HG03064 (cell line): Measurements from ENCODE around the gene LSP1.
"Not testable (repeated sequence)": the region's sequence is repeated elsewhere in the genome, so short reads cannot be mapped to it uniquely, and the experiment has no call there.

Experiments
- ATAC-seq: cut with Tn5 transposase; IDR thresholded peaks from one replicate; pipeline ENCODE4 v1.9.1; 2021; ENCODE audit warnings: low read depth; ENCODE audit not compliant: unreplicated experiment

The LSP1 gene, protein sequence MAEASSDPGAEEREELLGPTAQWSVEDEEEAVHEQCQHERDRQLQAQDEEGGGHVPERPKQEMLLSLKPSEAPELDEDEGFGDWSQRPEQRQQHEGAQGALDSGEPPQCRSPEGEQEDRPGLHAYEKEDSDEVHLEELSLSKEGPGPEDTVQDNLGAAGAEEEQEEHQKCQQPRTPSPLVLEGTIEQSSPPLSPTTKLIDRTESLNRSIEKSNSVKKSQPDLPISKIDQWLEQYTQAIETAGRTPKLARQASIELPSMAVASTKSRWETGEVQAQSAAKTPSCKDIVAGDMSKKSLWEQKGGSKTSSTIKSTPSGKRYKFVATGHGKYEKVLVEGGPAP

DNA sequence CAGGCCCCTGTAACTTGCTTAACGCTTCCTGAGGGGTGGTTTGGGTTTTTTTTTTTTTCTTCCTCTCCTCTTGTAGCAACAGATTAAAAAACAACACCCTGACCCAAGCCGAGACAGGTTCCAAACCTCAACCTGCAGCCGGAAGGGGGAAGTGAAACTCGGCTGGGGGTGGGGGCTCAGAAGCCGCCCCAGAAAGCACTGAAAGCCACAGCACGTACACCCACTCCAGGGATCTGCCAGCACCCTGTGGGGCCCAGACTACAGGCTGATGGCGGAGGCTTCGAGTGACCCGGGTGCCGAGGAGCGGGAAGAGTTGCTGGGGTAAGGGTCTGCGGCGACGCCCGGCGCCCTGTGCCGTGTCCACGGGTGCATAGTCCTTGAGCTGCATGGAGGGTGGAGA lies at the start of gene LSP1:
Gene LSP1, plus strand, starts transcription at position 208 of the 400 bp plus-strand sequence. Its CDS starts 61 bp downstream, at position 269.
- no peak for ATAC-seq

DNA sequence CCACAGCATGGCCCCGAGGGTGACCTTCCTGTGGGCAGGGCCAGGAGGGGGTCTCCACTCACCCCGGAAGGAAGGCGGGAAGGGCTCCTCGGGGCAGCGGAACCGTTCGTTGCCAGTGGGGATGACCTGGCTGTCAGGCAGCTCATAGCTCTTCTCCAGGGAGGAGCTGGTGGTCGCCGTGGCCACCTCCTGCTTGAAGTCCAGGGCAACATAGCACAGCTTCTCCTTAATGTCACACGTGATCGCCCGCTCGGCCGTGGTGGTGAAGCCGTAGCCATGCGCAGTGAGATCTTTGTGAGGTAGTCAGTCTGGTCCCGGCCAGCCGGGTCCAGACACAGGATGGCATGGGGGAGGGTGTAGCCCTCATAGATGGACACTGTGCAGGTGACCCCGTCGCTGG lies 49.6 kb upstream of the LSP1 start:
- no peak for ATAC-seq

DNA sequence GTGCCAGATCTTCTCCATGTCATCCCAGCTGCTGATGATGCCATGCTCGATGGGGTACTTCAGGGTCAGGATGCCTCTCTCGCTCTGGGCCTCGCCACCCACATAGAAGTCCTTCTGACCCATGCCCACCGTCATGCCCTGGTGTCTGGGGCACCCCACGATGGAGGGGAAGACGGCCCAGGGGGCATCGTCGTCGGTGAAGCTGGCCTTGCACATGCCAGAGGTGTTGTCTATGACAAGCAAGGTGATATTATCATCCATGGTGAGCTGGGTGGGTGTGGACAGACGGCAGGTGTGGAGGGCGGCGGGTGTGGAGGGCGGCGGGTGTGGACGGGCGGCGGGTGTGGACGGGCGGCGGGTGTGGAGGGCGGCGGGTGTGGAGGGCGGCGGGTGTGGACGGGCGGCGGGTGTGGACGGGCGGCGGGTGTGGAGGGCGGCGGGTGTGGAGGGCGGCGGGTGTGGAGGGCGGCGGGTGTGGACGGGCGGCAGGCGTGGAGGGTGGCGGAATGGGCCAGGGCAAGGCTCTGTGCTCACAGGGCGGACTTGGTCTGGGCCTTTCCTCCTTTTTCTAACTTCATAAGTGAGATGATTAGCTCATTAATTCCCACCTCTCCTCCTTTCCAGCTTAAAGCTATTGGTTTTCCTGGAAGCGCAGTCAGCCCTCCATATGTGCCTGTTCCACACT lies 48.9 kb upstream of the LSP1 start:
- not testable (repeated sequence) for ATAC-seq

DNA sequence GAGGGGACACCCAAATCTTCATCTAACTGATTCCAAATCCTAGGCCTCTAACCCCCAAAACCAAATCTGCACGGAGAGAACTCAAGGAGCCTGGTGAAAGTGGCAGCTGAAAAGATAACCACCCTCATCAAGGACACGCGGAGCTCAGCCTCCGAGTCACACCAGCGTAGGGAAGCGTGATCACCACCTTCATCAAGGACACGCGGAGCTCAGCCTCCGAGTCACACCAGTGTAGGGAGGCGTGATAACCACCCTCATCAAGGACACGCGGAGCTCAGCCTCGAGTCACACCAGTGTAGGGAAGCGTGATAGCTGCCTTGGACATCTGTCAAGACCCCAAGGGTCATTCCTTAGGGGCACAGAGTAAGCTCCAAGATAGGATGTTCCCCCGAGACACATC lies 47.4 kb upstream of the LSP1 start:
- ATAC-seq: no peak

DNA sequence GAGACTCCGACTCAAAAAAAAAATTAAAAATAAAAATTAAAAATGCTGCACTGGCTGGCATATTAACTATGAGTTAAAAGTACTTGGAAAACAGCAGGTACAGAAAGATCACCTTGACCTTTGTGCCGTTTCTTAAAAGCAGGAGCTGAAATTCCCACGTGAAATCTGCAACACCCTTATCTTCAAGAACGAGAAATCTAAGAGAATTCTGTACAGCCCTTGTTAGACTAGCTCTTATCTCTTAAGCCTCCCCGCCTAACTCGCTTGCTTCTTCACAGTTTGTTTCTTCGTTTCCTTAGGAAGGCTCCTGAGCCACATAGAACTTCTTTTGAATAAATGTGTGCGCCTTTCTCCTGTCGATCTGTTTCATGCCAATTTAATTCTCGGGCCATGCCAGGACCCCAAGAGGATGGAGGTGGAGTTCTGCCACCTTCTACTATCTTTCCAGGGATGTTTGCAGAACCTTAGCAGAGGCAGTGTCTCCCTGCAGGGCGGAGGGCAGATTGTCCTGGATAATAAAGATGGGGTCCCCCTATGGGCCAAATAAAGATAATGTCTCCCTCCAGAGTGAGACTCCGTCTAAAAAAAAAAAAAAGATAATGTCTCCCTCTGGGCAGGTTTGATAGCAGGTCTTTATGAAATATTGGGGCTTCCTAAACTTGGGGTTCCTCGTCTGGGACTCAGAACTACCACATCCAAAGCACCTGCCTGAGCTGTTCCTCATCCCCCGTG lies 45.5 kb upstream of the LSP1 start:
- ATAC-seq: no peak

DNA sequence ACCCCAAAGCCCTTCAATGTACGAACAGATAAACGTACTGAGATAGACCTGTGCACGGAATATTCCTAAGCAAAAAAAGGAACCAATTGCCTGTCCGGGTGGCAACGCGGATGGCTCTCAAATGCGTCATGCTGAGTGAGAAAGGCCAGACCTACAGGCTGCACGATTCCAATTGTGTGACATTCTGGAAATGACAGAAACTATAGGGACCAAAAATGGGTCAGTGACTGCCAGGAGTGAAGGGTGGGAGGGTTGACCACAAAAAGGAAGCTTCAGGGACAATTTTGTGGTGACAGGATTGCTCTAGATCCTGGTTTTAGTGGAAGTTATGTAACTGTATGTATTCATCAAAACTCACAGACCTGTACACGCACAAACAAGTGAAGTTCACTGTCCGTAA lies 42.1 kb upstream of the LSP1 start:
- no peak for ATAC-seq

DNA sequence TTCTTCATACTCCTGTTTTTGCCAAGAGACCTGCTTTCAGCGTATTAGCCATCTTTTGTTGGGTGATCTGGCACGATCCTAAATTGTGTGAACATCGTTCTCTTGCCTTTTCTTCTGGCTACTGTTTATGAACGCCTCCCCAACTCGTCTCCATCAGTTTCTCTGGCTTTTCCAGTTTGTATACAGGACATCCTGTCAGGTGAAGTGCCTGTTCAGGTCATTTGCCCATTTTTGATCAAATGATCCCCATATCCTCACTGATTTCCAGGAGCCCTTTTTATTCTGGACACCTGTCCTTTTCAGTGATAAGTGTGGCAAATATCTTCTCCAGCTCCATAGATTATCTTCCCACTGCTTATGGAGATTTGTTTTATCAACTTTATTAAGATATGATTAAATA lies 40.6 kb upstream of the LSP1 start:
- no peak for ATAC-seq

DNA sequence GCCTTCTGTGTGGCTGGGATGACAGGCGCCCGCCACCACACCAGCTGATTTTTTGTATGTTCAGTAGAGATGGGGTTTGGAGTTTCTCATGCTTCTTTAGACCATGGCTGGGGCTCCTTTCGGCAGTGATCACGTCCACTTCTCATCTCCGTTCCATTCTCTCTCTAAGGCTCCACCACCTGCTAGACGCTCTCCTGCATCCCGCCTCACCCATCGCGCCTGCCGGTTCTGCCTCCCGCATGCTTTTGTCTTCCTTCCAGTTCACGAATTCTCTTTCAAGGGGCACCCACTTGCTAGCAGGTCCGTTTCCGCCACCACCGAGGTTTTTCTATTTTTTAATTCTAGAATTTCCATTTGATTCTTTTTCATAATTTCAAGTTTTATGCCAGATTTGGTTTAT lies 40.1 kb upstream of the LSP1 start:
- no peak for ATAC-seq

DNA sequence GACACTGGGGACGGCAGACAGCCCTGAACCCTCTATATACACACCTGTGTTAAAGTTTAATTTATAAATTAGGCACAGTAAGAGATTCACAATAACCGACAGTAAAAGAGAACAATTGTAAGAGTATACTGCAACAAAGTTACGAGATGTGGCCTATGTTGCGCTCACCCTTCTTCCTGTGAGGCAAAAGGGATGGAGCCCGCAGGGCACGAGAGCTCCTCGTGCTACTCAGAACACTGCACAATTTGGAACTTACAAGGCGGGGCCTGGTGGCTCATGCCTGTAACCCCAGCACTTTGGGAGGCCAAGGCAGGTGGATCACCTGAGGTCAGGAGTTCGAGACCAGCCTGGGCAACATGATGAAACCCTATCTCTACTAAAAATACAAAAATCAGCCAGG lies 39.5 kb upstream of the LSP1 start:
- not testable (repeated sequence) for ATAC-seq

DNA sequence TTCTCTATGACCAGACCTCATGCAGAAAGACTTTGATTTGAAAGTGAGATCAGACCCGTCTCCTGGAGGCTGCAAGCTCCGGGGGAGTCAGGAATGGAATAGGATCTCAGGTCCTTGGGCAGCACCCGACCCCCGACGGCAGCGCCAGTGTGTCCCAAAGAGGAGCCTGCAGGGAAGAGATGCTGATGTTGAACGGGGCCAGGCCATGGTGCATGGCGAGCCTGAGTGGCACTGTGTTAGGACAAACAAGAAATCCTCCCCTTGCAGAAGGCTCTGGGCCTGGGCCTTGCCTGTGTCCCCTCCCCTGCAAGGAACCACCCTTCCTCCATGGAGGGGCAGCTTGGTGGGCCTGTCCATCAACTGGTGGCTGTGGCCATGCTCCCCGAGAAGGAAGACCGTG lies 38.2 kb upstream of the LSP1 start:
- no peak for ATAC-seq

DNA sequence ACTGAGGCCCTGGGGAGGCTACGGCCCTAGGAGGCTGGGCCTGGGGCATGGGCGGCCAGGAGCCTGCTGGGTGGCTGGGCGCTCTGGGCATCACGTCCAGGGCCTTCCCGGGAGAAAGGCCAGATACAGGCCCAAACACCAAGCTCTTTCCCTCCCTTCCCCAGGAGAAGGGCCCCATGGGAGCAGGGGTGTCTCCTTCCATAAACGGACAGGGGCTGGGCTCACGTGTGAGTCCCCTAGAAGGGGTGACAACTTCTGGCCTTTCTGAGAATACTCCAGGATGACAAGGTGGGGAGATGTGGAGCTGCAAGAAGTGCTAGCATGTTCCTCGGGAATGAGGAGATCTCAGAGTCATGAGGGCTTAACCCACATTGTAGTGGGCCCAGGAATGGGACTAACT lies 37.6 kb upstream of the LSP1 start:
- no peak for ATAC-seq

DNA sequence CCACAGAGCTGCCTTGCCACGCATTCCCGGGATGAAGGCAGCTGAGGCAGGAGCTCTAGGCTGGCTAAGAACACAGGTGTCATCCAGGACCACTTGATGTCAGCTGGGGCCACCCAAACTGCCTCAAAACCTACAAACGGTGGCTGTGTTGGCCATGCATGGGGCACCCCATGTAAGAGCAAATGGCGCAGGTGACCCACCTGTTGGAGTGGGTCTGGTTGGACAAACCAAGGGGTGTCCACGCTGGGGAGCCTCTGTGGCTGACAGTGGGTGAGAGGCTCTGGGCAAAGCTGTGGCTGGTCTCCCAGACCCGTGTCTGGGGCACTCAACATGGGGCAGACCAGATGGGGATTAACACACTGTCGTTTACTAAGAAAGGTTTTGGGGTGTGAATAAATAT lies 37.1 kb upstream of the LSP1 start:
- no peak for ATAC-seq

DNA sequence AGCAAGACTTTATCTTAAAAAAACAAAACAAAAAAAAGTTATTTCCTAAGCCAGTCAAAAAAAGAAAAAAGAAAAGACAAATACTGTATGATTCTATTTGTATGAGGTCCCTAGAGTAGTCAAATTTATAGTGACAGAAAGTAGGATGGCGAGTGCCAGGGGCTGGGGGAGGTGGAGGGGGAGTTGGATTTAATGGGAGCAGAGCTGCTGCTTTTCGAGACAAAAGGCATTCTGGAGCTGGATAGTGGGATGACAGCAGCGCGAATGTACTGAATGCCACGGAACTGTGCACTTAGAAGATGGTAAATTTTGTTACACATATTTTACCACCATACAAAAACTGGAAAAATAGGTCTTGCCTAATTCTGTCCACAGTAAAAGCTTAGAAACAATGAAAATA lies 35.9 kb upstream of the LSP1 start:
- ATAC-seq: no peak

DNA sequence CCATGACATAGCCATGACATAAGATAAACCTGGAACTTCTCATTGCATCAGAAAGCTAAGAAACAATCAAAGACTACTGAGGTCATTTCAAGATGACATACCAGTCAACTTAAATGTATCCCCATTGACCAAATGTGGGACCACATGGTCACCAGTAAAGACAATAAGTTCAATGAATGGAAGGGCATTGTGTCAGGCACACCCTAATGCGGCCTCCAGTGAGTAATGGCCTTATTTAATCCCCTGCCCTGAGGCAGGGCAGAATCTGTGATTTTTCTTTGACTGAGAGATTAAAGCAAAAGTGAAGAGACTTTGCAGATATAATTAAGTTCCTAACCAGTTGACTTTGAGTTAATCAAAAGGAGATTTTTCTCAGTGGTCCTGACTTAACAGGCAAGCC lies 35.4 kb upstream of the LSP1 start:
- ATAC-seq: no peak

DNA sequence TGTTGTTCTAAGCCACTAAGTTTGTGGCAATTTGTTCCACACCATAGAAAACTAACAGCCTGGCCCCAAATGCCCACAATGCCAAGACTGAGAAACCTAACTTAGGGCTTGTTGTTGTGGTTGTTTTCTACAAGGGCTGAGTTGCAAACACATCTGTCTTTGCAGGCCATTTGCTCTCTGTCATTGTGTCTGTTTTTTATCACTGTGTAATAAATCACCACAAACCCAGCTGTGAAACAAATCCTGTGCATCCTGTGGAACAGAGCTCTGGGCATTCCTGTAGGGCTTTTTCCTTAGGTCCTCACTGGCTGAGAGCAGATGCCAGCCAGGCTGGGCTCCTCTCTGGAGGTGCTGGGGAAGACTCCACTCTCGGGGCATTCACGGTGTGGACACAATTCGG lies 33.8 kb upstream of the LSP1 start:
- no peak for ATAC-seq

DNA sequence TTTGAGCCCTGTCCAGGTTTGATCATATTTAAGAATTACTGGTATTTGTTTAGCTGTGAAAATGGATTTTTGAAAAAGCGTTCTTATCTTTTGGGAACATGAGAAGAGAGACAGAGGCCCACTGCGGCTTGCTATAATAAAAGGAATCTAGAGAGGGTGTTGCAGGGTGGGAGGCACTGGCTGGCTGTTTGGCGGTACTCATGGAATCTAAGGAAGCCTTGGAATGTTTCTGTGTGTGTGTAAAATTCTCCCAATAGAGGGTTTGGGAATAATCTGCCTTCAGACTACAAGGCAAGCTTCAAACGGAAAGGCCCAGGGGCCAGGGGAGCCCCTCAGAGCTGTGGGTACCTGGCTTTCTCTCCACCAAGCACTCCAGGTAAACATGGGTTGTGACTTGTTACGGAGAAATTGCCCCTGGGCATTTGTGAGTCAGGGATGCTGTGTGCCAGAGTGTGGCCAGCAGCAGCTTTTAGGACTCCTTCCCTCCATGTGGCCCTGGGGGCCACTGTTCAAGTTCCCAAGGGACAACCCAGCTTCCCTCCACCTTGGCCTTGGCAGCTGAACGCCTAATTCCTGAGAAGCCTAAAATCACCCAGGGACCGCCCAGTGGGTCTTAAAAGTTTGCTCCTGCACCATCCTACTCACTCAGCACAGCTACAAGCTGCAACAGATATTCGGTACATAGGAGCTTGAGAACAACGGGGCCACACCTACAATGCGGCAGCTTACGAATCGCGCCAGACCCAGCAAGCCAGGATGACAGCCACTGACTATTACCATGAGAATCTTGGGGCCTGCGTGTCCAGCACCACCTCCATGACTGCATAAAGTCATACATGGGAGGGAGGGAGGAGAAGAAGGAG lies 32.2 kb upstream of the LSP1 start:
- ATAC-seq: no peak

DNA sequence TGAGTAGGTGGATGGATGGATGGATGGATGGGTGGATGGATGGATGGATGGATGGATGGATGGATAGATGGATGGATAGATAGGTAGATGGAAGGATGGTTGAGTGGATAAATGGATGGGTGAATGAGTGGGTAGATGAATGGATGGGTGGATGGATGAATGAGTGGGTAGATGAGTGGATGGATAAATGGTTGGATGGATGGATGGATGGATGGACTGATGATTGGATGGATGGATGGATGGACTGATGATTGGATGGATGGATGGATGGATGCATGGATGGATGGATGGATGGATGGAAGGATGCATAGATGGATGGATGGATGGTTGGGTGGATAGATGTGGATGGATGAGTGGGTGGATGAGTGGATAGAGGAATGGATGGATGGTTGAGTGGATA lies 31.3 kb upstream of the LSP1 start:
- no peak for ATAC-seq

DNA sequence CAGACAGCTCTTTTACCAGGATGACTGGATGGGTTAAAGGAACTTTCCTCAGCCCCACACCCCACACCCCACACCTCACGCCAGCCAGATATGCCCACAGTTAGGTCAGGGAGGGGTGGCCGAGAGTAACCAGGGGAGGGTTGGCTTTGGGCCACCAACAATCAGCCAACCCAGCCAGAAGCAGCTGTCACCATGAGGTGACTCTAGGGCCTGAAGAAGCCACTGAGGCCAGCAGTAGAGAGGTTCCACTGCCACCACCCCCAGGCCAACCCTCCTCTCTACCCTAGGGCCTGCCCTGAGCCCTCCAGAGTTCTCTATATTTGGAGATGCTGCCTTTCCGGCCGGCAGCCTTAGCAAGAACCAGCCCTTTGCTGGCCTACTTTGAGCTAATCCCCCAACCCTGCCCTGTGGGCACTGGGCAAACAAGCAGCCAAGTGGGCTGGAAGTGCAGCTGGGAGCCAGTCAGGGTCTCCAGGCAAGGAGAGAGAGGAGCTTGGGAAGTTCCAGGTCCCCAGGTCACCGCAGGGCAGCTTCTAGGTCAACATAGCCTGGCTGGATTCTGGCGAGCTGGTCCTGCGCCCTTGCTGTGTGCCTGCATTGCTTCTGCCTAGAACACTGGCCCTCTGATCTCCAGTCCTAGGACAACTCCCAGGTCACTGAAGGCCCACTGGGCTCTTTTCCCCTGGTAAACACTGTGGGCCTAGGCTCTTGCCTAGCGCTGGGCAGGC lies 30.1 kb upstream of the LSP1 start:
- ATAC-seq: no peak

DNA sequence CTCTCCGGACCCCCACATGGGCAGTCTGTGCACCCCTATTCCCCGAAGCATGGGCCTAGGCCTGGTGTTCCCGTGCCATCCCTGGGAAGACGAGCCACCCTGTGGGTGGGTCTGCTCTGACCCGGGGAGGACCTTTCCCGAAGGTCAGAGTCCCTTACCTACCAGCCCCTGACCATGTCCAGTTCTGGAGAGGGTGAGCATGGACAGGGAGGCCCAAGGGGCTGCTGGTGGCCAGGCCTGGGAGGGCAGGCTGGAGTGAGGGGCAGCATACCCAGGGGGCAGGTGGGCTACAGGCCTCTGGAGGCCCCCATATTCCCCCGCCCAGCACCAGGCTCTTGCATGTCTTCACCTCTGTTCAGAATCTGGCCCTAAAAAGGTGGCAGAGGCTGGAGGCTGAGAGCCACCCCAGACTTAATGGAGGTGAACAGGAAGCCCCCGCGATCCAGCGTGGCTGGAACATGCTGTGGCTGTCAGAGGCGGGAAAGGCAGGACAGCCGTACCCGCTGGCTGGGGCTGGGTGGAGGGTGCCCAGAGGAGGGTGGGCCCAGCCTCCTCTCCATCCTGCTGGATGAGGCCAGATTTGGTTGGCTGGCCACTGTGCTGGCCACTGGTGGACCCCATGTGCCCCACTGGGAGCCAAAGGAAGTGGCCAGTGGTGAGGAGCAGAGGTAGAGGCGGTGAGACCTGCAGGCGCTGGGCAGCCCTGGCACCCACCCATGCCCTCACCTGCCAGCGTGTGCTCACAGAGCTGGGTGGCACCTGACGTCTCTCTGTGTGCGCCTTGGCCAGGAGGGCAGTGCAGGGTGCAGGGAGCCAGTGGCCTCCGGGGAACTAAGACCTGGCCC lies 29.3 kb upstream of the LSP1 start:
- no peak for ATAC-seq
